H1 (cell line): ENCODE measurements around the gene PDIA3. TPM values are rescaled to one million over a fixed set of nuclear protein-coding genes. Genes with fewer than 3 reads are reported as not detected.

ENCODE experiments used
- BACH1 ChIP-seq: IDR thresholded peaks from 2 replicates; pipeline ENCODE4 v1.6.1; 2012; ENCODE audit warnings: low read length, improper control_type of control experiment
- CBX5 ChIP-seq: fragments of 300-800, 300-1000 bp; sonication (generic); IDR thresholded peaks from 2 replicates; pipeline ENCODE4 v1.7.1; 2016; ENCODE audit warnings: antibody characterized with exemption, low read length, low read depth
- CEBPB ChIP-seq: IDR thresholded peaks from 2 replicates; pipeline ENCODE4 v1.6.1; 2012; ENCODE audit warnings: low read depth, low read length
- CTBP2 ChIP-seq: IDR thresholded peaks from 2 replicates; pipeline ENCODE4 v1.7.0; 2011; ENCODE audit warnings: borderline replicate concordance, mild to moderate bottlenecking, moderate library complexity, mixed read lengths, low read length; ENCODE audit not compliant: insufficient read depth, insufficient read length
- EGR1 ChIP-seq: IDR thresholded peaks from 2 replicates; pipeline ENCODE4 v1.6.1; 2011; ENCODE audit warnings: low read depth, low read length, borderline replicate concordance
- JUN ChIP-seq: IDR thresholded peaks from 2 replicates; pipeline ENCODE4 v1.6.1; 2011; ENCODE audit warnings: low read depth, mild to moderate bottlenecking, improper control_type of control experiment, low read length
- KDM5A ChIP-seq: fragments of 200-600 bp; IDR thresholded peaks from 2 replicates; pipeline ENCODE4 v1.7.1; 2012; ENCODE audit warnings: mild to moderate bottlenecking, low read length, inconsistent platforms, mixed read lengths
- MAFK ChIP-seq: IDR thresholded peaks from 2 replicates; pipeline ENCODE4 v1.6.1; 2012; ENCODE audit warnings: low read depth, mild to moderate bottlenecking, improper control_type of control experiment, low read length
- NANOG ChIP-seq: IDR thresholded peaks from 2 replicates; pipeline ENCODE4 v1.6.1; 2011; ENCODE audit warnings: low read length, low read depth, mild to moderate bottlenecking, inconsistent platforms; ENCODE audit not compliant: insufficient read depth, poor library complexity, severe bottlenecking
- POLR2AphosphoS5 ChIP-seq: IDR thresholded peaks from 2 replicates; pipeline ENCODE4 v1.6.1; 2011; ENCODE audit warnings: low read depth, low read length
- RNF2 ChIP-seq: fragments of 200-900, 300-1000 bp; sonication (generic); IDR thresholded peaks from 2 replicates; pipeline ENCODE4 v1.7.1; 2016; ENCODE audit warnings: borderline replicate concordance, low read depth, mild to moderate bottlenecking, antibody characterized with exemption, low read length; ENCODE audit not compliant: poor library complexity, severe bottlenecking; ENCODE audit errors: missing control alignments
- RXRA ChIP-seq: IDR thresholded peaks from 2 replicates; pipeline ENCODE4 v1.6.1; 2011; ENCODE audit warnings: low read depth, mild to moderate bottlenecking, low read length, moderate library complexity; ENCODE audit not compliant: insufficient read depth
- SIX5 ChIP-seq: IDR thresholded peaks from 2 replicates; pipeline ENCODE4 v1.6.1; 2011; ENCODE audit warnings: mild to moderate bottlenecking, low read depth, low read length
- SP1 ChIP-seq: IDR thresholded peaks from 2 replicates; pipeline ENCODE4 v1.6.1; 2011; ENCODE audit warnings: low read depth, low read length
- SP2 ChIP-seq: IDR thresholded peaks from 2 replicates; pipeline ENCODE4 v1.6.1; 2012; ENCODE audit warnings: mild to moderate bottlenecking, low read length, inconsistent platforms
- SP4 ChIP-seq: IDR thresholded peaks from 2 replicates; pipeline ENCODE4 v1.6.1; 2012; ENCODE audit warnings: low read length, inconsistent platforms
- TAF1 ChIP-seq: IDR thresholded peaks from 2 replicates; pipeline ENCODE4 v1.6.1; 2011; ENCODE audit warnings: mild to moderate bottlenecking, low read depth, low read length
- TAF7 ChIP-seq: optimal IDR thresholded peaks from 2 replicates; pipeline ENCODE3; 2011; ENCODE audit warnings: low read depth, mild to moderate bottlenecking, inconsistent platforms, low read length, moderate library complexity, borderline replicate concordance
- TEAD4 ChIP-seq: IDR thresholded peaks from 2 replicates; pipeline ENCODE4 v1.6.1; 2012; ENCODE audit warnings: low read depth, low read length, inconsistent platforms, mixed read lengths
- polyA plus RNA-seq, 7 experiments: library from polyadenylated mRNA; depleted of rRNA in 3 of 7; stranded (reverse) in 5 of 7; unstranded in 2 of 7; fragments of >200 nt in 5 of 7; fragments of 200-250 nt in 2 of 7; gene quantifications; 1 replicate in 5 of 7; 2 replicates in 1 of 7; 4 replicates in 1 of 7; pipeline versions ENCODE4 v1.2.1 to v1.2.3, GENCODE V29; 2011 to 2013; ENCODE audit warnings: missing spikeins in 2 of 7, mixed read lengths in 2 of 7
- total RNA-seq: library from RNA; stranded (reverse); fragmentation: NEBNext Ultra II Directional; extraction: Animal tissue kit (Norgen Biotek cat#: 25700); gene quantifications from 2 replicates; pipeline ENCODE4 v1.2.1, GENCODE V29; 2021
- TF ChIP-seq, protein P1 (sequence below): IDR thresholded peaks from 2 replicates; pipeline ENCODE4 v1.6.1; 2012; ENCODE audit warnings: inconsistent platforms
- TF ChIP-seq, protein P2 (sequence below): IDR thresholded peaks from 2 replicates; pipeline ENCODE4 v1.6.1; 2012; ENCODE audit warnings: low read length, inconsistent platforms
- TF ChIP-seq, protein P3 (sequence below): IDR thresholded peaks from 2 replicates; pipeline ENCODE4 v1.6.1; 2011; ENCODE audit warnings: low read depth, mild to moderate bottlenecking, low read length; ENCODE audit not compliant: insufficient read depth

The PDIA3 gene
- total and polyA plus RNA-seq, 2 of the 8 experiments (the other 6 are each of a cell fraction or from before 2014, with no cell fraction given): 90.4 to 655 TPM

DNA sequence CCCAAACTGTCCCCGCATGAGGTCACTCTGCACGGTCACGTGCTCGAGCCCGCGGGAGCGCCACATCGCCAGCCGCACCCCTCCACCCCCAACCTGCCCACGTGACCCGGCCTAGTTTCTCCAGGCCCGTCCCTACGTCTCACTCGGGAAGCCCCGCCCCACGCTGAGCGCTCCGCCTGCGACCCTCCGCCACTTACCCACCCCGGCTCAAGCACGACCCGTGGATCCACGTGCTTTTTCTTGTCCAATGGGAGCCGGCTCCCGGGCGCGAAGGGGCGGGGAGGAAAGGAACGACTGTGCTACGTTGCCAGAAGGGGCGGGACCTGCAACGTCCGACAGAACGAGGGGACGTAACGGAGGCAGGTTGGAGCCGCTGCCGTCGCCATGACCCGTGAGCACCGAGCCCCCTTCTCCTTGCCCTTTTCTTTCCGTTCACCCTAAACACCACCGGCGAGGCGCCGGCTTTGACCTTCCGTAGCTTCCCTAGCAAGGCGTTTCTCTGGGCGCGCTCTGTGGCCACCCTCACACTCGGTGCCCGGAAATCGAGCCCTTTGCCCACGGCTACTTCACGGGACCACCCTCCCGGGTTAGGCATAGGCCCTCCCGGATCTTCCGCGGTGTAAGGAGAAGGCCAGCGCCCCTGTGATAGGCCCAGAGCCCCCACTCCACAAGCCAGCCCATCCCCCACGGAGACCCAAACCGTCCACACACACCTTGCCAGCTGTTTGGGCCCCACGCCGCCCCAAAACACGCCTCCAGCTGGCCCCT, 45.9 kb downstream of the PDIA3 start, which contains the start of gene SERF2 (continued):
- peak; percentile 69; the same call in 1 of the 2 replicates for TF ChIP-seq JUN
- peak; percentile 10; the same call in 1 of the 2 replicates for TF ChIP-seq SP4
- TF ChIP-seq EGR1: peak; percentile 52; the same call in 1 of the 2 replicates
- TF ChIP-seq KDM5A: no peak
- no peak for TF ChIP-seq RXRA
- TF ChIP-seq NANOG: no peak
- TF ChIP-seq SP1: peak; percentile 78; the same call in 1 of the 2 replicates
- TF ChIP-seq, protein P1, sequence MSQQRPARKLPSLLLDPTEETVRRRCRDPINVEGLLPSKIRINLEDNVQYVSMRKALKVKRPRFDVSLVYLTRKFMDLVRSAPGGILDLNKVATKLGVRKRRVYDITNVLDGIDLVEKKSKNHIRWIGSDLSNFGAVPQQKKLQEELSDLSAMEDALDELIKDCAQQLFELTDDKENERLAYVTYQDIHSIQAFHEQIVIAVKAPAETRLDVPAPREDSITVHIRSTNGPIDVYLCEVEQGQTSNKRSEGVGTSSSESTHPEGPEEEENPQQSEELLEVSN: peak; percentile 91
- TF ChIP-seq TAF7: peak; percentile 67
- TF ChIP-seq BACH1: peak; percentile 71; the same call in 1 of the 2 replicates
- TF ChIP-seq RNF2: no peak
- TF ChIP-seq SIX5: no peak
- TF ChIP-seq POLR2AphosphoS5: peak; percentile 99
- TF ChIP-seq, protein P2, sequence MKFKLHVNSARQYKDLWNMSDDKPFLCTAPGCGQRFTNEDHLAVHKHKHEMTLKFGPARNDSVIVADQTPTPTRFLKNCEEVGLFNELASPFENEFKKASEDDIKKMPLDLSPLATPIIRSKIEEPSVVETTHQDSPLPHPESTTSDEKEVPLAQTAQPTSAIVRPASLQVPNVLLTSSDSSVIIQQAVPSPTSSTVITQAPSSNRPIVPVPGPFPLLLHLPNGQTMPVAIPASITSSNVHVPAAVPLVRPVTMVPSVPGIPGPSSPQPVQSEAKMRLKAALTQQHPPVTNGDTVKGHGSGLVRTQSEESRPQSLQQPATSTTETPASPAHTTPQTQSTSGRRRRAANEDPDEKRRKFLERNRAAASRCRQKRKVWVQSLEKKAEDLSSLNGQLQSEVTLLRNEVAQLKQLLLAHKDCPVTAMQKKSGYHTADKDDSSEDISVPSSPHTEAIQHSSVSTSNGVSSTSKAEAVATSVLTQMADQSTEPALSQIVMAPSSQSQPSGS: peak; percentile 88
- no peak for TF ChIP-seq CBX5
- TF ChIP-seq, protein P3, sequence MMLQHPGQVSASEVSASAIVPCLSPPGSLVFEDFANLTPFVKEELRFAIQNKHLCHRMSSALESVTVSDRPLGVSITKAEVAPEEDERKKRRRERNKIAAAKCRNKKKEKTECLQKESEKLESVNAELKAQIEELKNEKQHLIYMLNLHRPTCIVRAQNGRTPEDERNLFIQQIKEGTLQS: peak; percentile 95
- no peak for TF ChIP-seq CEBPB
- TF ChIP-seq SP2: no peak
- no peak for TF ChIP-seq TEAD4
- TF ChIP-seq TAF1: peak; percentile 87
- no peak for TF ChIP-seq MAFK
- no peak for TF ChIP-seq CTBP2
